Limb (tissue), 2 donors: ENCODE measurements around the gene PTPN11.
"Not testable (repeated sequence)": the region's sequence is repeated elsewhere in the genome, so short reads cannot be mapped to it uniquely, and the experiment has no call there.

ENCODE experiments used
- DNase-seq, 2 donors: peaks; one replicate each; pipeline ENCODE4 v3.0.0-alpha.2; 2016; ENCODE audit errors: extremely low spot score in 2 of 2

PTPN11 gene

DNA sequence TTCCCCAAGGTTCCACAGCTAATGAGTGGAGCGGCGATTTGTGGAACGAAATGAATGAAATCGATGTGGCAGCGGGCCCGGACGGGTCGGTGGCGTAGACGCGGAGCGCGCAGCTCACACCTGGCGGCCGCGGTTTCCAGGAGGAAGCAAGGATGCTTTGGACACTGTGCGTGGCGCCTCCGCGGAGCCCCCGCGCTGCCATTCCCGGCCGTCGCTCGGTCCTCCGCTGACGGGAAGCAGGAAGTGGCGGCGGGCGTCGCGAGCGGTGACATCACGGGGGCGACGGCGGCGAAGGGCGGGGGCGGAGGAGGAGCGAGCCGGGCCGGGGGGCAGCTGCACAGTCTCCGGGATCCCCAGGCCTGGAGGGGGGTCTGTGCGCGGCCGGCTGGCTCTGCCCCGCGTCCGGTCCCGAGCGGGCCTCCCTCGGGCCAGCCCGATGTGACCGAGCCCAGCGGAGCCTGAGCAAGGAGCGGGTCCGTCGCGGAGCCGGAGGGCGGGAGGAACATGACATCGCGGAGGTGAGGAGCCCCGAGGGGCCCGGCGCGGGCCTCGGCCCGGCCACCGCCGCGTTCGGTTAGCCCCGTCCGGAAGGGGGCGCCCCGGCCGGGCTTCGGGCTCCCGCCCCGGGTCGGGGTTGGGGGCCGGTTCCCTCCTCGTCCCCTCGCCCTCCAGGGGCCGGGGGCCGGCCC lies at the start of gene PTPN11:
Gene PTPN11, plus strand, starts transcription at position 340 of the 689 bp plus-strand sequence. Its CDS starts 165 bp downstream, at position 505.
- peak; percentile 77 to 98 for DNase-seq

DNA sequence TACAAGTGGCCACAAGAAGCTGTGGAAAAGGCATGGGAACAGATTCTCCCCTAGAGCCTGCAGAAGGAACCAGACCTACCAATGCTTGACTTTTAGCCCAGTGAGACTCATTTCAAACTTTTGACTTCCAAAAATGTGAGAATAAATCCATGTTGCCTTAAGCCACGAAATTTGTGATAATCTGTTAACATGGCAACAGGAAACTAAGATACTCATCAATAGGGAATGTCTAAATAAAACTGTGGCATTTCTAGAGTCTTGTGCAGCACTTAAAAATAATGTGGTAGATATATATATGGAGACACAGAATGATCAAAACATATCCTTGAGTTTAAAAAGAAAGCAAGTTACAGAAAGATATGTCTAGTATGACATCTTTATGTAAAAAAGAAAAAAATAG lies 48.5 kb upstream of the PTPN11 start:
- DNase-seq = no peak

DNA sequence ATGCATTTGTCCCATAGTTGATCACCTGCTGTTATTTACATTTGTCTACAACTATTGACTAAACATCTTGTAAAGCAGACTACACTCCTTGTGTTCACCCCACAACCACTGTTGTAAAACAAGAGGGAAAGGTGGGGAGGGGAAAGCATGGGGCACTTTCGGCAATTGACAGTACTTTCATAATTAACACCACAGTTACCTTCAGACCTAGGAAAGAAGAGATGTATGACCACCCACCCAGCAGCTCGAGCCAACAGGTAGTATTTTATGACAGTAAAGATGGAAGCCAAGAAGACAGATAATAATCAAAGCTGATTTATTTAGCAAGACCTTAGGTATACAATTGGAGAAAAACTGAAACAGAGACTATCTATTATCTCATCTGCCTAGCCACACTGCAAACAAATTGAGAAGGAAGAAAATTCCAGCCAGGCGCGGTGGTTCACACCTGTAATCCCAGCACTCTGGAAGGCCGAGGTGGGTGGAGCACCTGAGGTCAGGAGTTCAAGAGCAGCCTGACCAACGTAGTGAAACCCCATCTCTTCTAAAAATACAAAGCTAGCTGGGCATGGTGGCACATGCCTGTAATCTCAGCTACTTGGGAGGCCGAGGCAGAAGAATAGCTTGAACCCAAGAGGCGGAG lies 47.8 kb upstream of the PTPN11 start:
- no peak for DNase-seq

DNA sequence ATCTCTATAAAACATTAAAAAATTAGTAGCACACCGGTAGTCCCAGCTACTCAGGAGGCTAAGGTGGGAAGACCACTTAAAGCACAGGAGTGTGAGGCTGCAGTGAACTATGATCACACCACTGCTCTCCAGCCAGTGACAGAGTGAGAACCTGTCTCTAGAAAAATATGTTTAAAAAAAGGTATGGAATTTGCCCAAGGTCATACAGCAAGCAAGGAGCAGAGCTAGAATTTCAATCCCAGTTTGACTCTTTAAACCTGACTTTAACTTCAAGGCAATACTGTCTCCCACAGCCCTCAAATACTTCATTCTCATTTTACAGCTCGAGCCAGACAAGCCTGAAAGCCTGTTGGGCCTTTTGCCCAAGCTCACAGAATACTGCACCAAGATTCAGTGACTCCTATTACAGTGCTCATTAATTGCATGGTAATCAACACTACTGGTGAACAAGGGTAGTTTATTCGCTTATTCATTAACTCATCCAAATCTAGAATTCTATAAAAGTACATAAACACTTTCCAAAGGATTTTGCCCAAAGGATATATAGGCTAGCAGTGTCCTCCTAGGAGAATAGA lies 44.5 kb upstream of the PTPN11 start:
- DNase-seq = no peak

DNA sequence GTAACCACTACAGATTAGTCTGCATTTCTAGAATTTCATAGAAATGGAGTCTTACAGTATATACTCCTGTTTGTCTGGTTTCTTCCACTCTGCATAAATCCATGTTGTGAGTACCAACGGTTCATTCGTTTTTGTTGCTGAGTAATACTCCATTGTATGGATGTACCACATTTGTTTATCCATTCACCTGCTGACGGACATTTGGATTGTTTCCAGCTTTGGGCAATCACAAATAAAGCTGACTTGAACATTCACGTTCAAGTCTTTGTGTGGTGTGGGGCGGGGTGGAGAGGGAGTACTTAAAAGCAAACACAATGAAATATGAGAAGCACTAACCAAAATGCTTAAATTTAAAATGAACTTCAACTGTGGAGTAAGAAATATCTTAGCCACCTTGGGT lies 43.6 kb upstream of the PTPN11 start:
- DNase-seq = no peak

DNA sequence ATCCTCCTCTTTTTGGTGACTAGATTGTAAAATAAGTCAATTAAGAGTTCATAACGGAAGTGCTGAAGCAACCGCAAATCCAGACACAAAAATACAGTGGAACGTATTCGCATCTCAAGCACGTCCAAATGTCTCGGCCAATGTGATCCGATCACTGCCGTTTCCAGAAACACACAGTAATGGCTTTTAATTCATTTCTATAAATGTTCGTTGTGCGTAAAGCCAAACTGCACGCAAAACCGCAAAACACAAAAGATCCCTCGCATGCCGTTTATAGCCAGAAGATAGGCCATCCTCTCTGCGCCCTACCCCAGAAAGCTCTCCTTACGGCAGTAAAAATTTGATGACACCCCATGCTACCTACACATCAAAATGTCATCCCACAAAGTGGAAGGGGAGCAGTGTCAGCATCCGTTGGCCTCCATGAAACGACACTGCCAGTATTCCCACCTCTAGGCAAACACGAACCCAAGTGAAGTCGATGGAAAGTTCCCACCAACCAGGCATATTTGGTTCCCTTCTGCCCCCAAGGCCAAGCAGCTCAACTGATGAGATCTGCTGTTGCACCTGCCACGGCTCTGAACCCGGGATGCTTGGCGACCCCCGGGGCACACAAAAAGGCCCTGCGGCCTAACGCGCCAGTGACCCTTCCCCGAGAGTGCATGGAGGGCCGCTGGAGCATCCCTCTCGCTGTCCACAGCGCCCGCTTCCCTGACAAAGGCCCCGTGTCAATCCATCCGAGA lies 37.9 kb upstream of the PTPN11 start:
- no peak for DNase-seq

DNA sequence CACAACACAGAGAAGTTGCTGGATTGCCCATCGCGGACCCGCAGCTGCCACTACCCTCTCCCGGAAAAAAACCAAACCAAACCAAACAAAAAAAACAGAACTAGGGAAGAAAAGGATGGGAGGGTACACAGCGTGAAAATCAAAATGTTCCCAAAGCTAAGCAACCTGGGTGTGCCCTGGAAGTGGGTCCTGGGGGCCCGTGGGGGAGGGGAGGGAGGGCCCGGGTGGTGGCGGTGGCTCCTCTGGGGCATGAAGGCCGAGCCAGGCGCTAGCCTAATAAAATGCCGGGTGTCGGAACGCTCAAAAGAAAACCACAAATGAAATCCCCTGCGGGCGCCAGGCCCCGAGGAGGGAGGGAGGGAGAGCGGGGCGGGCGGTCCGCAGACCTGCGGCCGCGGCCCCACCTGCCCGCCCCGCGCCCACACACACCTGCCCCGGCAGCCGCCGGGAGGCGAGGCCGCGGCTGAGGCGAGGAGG lies 37.3 kb upstream of the PTPN11 start:
- DNase-seq = peak in 1 of 2 donors; percentile 45

DNA sequence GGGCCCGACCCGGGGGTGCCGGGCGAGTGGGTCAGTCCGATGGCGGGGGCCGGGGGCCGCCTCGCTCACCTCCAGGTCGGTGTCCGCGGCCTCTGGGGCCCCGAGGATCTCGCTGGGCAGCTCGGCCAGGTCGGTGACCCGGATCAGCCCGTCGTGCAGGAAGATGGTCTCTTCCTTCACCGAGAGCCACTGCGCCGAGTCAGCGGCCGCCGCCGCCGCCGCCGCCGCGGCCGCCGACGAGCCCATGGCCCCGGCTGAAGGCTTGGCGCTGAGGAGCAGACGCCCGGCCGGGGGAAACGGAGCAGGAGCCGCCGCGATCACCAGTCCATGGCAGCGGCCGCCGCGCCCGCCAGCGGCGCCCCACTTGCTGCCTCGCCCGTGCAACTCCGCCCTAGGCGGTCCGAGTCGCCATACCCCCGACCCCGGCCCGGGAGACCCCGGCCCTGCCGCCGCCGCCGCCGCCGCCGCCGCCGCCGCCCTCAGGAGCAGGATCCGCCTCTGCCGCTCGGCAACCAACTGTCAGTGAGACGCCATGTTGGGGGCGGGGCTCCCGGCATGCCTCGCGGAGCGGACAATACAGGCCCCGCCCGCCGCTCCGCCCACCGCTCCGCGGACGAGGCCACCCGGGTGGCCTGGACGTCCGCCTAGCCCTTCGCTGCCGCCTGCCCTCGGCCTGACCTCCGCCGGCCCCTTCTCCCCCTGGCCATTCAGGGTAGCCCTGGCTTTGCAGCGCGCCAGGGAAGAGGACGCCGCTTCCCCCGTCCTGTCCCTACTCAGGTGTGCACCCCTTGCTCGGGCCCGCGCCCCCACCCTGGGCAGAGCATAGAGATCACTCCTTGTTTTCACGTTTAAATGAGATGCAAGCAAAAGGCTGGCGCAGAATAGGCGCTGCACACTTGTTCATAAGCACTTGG lies 36.6 kb upstream of the PTPN11 start, which contains the start of gene HECTD4:
Gene HECTD4, minus strand, starts transcription at position 549 of the 914 bp plus-strand sequence. Its CDS starts 303 bp downstream, at position 246.
- DNase-seq = peak; percentile 94 to 95

DNA sequence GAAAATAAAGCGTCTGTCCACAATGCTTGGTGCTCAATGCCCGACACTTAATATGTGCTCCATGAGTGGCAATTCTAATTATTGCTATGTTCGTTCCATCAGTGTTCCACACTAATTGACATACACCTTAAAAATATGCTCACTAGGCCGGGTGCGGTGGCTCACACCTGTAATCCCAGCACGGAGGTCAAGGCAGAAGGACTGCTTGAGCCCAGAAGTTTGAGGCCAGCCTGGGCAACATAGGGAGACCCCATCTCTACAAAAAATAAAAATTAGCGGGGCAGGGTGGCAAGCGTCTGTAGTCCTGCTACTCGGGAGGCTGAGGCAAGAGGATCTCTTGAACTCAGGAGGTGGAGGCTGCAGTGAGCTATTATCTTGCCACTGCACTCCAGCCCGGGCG lies 35.9 kb upstream of the PTPN11 start:
- no peak for DNase-seq

DNA sequence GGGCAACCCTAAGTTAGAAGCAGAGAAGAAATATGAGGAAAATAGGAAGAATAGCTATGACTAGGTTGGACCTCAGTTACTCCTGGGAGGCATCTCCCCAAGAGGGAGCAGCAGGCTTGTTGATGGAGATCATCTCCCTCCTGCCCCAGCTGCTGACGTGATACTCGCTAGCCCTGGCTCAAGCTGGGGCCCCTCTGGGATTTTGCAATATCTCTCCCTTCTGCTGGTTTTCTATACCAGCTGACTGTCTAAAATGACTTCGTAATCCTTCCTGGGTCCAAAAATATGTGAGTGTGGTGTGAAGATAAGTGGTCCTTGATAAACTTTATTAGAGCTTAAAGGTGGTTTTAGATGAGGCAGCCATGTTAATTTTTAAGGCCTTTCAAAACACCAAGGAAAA lies 32.0 kb upstream of the PTPN11 start:
- no peak for DNase-seq

DNA sequence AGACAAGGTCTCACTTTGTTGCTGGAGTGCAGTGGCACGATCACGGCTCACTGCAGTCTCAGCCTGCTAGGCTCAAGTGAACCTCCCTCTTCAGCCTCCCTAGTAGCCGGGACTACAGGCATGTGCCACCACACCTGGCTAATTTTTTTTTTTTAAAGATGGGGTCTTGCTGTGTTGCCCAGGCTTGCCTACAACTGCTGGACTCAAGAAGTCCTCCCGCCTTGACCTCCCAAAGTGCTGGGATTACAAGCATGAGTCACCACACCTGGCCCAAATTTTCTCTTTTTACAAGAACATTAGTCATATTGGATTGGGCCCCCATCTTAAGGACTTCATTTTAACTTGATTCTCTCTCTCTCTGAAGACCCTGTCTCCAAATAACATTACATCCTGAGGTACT lies 29.5 kb upstream of the PTPN11 start:
- no peak for DNase-seq

DNA sequence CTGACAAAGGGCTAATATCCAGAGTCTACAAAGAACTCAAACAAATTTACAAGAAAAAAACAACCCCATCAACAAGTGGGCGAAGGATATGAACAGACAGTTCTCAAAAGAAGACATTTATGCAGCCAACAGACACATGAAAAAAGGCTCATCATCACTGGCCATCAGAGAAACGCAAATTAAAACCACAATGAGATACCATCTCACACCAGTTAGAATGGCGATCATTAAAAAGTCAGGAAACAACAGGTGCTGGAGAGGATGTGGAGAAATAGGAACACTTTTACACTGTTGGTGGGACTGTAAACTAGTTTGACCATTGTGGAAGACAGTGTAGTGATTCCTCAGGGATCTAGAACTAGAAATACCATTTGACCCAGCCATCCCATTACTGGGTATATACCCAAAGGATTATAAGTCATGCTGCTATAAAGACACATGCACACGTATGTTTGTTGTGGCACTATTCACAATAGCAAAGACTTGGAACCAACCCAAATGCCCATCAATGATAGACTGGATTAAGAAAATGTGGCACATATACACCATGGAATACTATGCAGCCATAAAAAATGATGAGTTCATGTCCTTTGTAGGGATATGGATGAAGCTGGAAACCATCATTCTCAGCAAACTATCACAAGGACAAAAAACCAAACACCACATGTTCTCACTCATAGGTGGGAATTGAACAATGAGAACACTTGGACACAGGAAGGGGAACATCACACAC lies 28.7 kb upstream of the PTPN11 start:
- DNase-seq = not testable (repeated sequence)

DNA sequence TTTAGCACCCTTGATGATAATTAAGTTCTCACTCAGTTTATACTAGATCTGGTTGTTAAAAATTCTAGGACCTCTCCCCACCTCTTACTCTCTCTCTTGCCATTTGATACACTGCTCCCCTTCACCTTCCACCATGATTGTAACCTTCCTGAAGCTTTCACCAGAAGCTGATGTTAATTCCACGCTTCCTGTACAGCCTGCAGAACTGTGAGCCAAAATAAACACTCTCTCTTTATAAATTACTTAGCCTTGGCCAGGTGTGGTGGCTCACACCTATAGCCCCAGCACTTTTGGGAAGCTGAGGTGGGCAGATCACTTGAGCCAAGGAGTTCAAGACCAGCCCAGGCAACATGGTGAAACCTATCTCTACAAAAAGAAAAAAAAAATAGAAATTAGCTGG lies 25.4 kb upstream of the PTPN11 start:
- DNase-seq = no peak

DNA sequence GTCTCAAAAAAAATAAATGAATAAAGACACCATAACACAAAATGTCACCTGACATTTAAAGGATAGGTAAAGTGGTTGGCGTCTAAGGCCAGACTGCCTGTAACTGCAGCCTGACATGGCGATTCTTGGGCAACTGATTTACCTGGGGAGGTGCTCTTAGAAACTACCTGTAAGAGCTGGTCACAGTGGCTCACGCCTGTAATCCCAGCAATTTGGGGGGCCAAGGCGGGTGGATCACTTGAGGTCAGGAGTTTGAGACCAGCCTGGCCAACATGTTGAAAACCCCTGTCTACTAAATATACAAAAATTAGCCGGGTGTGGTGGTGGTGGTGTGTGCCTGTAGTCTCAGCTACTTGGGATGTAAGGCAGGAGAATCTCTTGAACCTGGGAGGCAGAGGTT lies 17.7 kb upstream of the PTPN11 start:
- DNase-seq = no peak

DNA sequence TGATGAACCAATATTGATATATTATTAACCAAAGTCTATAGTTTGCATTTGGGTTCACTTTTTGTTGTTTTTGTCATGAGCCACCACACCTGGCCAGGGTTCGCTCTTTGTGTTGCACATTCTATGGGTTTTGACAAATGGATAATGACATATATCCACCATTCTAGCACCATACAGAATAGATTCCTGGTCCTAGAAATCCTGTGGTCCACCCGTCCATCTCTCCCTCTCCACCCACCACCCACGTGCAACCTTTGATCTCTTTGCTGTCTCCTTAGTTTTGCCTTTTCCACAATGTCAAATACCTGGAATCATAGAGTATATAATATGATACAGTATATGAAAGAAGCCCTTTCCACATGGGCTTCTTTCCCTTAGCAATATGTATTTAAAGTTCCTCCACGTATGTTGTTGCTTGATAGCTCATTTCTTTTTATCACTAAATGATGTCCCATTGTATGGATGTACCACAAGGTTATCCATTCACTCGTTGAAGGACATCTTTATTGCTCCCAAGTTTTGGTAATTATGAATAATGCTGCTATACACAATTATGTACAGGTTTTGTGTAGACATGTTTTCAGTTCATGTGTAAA lies 16.7 kb upstream of the PTPN11 start:
- no peak for DNase-seq

DNA sequence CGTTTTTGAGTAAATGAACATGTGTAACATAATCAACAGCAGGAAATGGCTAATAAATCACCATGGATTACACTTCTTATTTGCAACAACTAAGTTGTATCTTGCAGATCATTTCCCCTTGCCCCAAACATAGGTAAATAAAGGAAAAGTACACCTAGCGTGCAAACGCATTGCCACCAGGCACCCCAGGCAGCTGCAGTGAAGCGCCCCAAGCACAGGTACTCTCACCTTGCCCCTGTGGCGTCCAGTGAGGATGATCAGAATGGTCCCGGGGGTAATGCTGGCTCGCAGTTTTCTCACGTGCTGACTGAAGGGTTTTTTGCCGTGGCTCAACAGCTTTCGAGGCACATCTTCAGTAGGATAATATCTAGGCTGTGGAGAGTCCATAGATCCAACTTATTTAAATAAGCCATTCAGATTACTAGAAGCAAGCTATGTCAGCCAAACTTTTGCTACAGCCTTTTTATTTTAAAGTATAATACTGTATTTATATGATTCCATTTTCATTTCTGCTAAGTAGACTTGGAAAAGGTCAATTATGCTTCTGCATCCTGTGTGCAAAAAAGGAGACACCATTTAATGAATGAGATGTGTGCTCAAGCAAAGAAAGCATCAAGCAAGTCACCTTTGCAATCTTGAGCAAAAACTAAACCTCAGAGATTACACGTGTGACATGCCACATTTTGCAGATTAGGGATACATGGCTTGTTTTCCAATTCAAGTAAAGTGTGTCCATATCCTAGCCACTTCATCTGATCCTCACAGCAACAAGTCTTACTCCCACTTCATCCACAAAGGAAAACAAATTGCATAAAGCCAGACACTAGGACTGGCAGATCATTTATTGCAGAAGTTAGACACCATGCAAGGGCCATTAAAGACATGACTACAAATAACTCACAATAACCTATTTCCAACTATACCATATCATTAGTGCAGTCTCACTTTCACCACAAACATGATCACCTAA lies 11.9 kb upstream of the PTPN11 start:
- DNase-seq = no peak

DNA sequence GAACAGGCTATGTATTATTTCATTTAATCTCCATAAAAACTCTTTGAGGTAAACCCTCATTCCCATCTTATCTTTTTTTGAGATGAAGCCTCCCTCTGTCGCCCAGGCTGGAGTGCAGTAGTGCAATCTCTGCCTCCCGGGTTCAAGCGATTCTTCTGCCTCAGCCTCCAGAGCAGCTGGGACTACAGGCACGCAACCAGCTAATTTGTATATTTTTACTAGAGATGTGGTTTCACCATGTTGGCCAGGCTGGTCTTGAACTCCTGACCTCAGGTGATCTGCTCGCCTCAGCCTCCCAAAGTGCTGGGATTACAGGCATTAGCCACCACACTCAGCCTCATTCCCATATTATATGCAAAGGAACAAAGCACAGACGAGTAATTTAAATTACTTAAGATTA lies 11.1 kb upstream of the PTPN11 start:
- not testable (repeated sequence) for DNase-seq

DNA sequence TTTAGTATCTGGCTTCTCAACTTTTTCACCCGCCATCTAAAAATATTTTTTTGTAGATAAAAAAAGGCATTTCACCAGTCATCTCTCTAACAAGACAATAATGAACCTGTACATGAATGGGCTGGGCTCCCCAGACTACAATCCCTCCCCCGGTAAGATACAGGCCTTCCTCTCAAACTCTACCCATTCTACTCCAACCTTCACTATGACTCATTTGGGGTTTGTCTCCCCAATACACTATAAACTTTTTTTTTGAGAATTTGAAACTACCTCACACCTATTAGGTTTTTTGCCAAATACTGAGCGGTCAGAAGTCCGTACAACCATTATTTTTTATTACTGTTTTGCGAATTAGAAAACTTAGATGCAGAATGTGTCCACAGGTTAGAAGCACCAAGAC lies 10.1 kb upstream of the PTPN11 start:
- DNase-seq = no peak
